ENCODE results near the gene NAV1.

Gene NAV1

GRCh38 chr1:201535919-201536245, 3.0 kb upstream of the NAV1 start:
- no peak for DNase-seq (ENCODE audit: low read depth)
- no peak for TF ChIP-seq CTCF (IDR thresholded peaks at IDR 0.05; ENCODE audit: control insufficient read depth, insufficient read depth, low read depth, low read length, missing control alignments)
- no peak overlapping the region for H3K4me3 ChIP-seq (ENCODE audit: control insufficient read depth, low read depth, low read length)

GRCh38 chr1:201536558-201536957, 2.4 kb upstream of the NAV1 start:
- no peak for TF ChIP-seq CTCF (IDR thresholded peaks at IDR 0.05; ENCODE audit: control insufficient read depth, insufficient read depth, low read depth, low read length, missing control alignments)
- peak; percentile 79 for DNase-seq (ENCODE audit: low read depth)
- H3K4me3 ChIP-seq (ENCODE audit: control insufficient read depth, low read depth, low read length) = peak overlapping the region; percentile 18

- TF ChIP-seq CTCF (IDR thresholded peaks at IDR 0.05; ENCODE audit: control insufficient read depth, insufficient read depth, low read depth, low read length, missing control alignments) = no peak
- no peak for DNase-seq (ENCODE audit: low read depth)
- peak overlapping the region; percentile 18 for H3K4me3 ChIP-seq (ENCODE audit: control insufficient read depth, low read depth, low read length)
These were observed 1.9 kb upstream of the NAV1 start for GRCh38 chr1:201537028-201537427.

GRCh38 chr1:201537467-201537866, 1.5 kb upstream of the NAV1 start:
- no peak for DNase-seq (ENCODE audit: low read depth)
- TF ChIP-seq CTCF (IDR thresholded peaks at IDR 0.05; ENCODE audit: control insufficient read depth, insufficient read depth, low read depth, low read length, missing control alignments) = no peak
- no peak overlapping the region for H3K4me3 ChIP-seq (ENCODE audit: control insufficient read depth, low read depth, low read length)

- no peak for TF ChIP-seq CTCF (IDR thresholded peaks at IDR 0.05; ENCODE audit: control insufficient read depth, insufficient read depth, low read depth, low read length, missing control alignments)
- H3K4me3 ChIP-seq (ENCODE audit: control insufficient read depth, low read depth, low read length) = peak overlapping the region; percentile 91
- DNase-seq (ENCODE audit: low read depth) = no peak
These were observed 876 bp upstream of the NAV1 start for GRCh38 chr1:201537891-201538611.

- no peak for DNase-seq (ENCODE audit: low read depth)
- TF ChIP-seq CTCF (IDR thresholded peaks at IDR 0.05; ENCODE audit: control insufficient read depth, insufficient read depth, low read depth, low read length, missing control alignments) = no peak
- peak overlapping the region; percentile 91 for H3K4me3 ChIP-seq (ENCODE audit: control insufficient read depth, low read depth, low read length)
These were observed 869 bp downstream of the NAV1 start for GRCh38 chr1:201539561-201540431.

Measured in AG09309 (cell line).